ENCODE measurements around the gene MT1H. TPM values are rescaled to one million over a fixed set of nuclear protein-coding genes. Genes with fewer than 3 reads are reported as not detected.
"Not testable (repeated sequence)": the region's sequence is repeated elsewhere in the genome, so short reads cannot be mapped to it uniquely, and the experiment has no call there.

MT1H gene
- total RNA-seq, 4 donors from 2014 or later: not detected

DNA sequence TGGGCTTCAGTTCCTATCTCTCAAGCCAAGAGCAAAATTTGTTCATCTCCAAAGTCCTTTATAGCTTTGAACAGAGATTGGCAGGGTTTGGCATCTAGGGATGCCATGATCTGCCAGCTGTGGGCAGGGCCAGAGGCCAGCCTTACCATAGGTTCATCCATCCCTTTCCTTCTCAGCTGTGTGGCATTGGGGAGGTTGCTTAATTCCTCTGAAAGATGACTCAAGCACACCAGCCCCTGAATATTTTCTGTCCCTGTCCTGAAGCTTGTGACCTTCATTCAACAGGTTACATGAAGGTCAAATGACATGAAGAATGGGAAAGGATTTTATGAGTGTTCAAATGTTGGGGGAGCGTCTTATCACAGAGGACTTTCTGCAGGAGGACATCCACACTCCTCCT lies 5.1 kb upstream of the MT1H start:
- 82 to 100% methylated on average over 1 of the region's 1 CpG for WGBS, 2 donors (ENCODE audit: low coverage in 1 of 2)
- no peak overlapping the region for H3K27ac ChIP-seq
- no peak for ATAC-seq
- H3K36me3 ChIP-seq: no peaks in the 10 kb centered on the region
- H3K4me3 ChIP-seq: no peak overlapping the region
- H3K9me3 ChIP-seq: no peaks in the 10 kb centered on the region
- H3K4me1 ChIP-seq: peaks cover 0 to 25% (median 11%) of the 10 kb centered on the region in 3 donors
- peaks cover 100% of the 10 kb centered on the region for H3K27me3 ChIP-seq
- TF ChIP-seq EP300 (IDR thresholded peaks at IDR 0.05): no peak

GRCh38 chr16:56665286-56666261 lies 4.0 kb upstream of the MT1H start:
- peaks cover 100% of the 10 kb centered on the region for H3K27me3 ChIP-seq
- peak; percentile 50 for ATAC-seq
- H3K4me1 ChIP-seq: peaks cover 0 to 31% (median 17%) of the 10 kb centered on the region in 3 donors
- H3K36me3 ChIP-seq, H3K27ac ChIP-seq, H3K9me3 ChIP-seq, H3K4me3 ChIP-seq: not testable (repeated sequence)
- 36 to 68% methylated on average over 2 to 7 of the region's 8 CpGs for WGBS, 2 donors (ENCODE audit: low coverage in 1 of 2)

DNA sequence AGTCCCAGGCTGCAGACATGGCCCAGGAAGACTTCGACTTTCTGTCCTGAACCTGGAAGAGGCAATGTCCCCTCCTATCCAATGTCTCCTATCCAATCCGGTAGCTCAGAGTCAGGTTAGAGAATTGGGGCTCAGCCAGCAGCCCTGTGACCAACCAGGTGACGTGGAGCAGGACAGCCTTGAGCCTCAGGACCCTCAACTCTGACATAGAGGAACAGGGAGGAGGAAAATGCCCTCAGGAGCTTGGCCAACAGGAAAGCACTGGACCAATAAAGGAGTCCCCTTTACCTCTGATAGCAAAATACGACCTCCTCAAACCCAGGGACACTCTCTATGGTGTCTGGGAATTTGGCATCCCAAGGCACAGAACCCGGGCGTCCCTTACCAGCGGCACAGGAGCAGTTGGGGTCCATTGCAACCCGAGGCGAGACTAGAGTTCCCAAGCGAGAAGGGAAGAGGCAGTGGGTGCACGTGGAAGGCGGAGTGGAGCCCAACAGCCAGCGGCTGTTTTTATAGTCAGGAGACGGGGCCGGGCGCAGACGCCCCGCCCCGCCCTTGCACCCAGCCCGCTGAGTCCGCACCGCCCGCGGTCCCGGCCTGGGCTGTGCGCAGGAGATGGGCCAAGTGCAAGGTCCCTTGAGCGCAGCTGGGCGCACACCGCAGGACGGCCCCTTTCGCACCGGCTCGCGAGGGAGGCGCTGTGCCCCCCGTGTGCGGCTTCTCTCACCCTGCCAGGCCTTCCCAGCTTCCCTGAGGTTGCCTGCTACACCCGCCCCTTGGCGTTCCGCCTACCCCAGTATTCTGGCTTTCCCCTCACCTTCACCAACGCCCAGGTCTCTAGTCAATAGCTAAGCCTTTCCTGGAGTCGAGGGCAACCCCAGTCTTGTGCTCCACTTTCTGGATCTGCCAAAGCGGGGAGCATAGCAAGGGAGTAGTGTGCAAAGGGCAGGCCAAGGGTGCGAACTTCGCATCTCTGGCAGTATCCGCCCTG lies 1.7 kb upstream of the MT1H start, which contains the start of gene MT1G:
Gene MT1G (minus strand): TSS at position 485 of the 991 bp plus-strand sequence. CDS start 72 bp downstream, at position 413.
- Histone ChIP-seq H3K9me3 (no peaks in the 10 kb centered on the region), H3K4me1 (peaks cover 0 to 26% (median 15%) of the 10 kb centered on the region in 3 donors), H3K27ac (no peak within 1 kb of the TSS), H3K4me3 (peak within 1 kb of the TSS in 1 of 2 donors; percentile 29), H3K27me3 (peaks cover 100% of the 10 kb centered on the region), H3K36me3 (no peaks in the 10 kb centered on the region)
- 5 to 45% methylated on average over 10 to 22 of the region's 46 CpGs for WGBS, 2 donors (ENCODE audit: low coverage in 1 of 2)
- TF ChIP-seq, protein P1, sequence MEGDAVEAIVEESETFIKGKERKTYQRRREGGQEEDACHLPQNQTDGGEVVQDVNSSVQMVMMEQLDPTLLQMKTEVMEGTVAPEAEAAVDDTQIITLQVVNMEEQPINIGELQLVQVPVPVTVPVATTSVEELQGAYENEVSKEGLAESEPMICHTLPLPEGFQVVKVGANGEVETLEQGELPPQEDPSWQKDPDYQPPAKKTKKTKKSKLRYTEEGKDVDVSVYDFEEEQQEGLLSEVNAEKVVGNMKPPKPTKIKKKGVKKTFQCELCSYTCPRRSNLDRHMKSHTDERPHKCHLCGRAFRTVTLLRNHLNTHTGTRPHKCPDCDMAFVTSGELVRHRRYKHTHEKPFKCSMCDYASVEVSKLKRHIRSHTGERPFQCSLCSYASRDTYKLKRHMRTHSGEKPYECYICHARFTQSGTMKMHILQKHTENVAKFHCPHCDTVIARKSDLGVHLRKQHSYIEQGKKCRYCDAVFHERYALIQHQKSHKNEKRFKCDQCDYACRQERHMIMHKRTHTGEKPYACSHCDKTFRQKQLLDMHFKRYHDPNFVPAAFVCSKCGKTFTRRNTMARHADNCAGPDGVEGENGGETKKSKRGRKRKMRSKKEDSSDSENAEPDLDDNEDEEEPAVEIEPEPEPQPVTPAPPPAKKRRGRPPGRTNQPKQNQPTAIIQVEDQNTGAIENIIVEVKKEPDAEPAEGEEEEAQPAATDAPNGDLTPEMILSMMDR (IDR thresholded peaks at IDR 0.05): no peak
- TF ChIP-seq POLR2AphosphoS5 (IDR thresholded peaks at IDR 0.05) (no peak), EP300 (IDR thresholded peaks at IDR 0.05) (no peak), POLR2A (IDR thresholded peaks at IDR 0.05) (no peak)
- ATAC-seq: peak; percentile 73

DNA sequence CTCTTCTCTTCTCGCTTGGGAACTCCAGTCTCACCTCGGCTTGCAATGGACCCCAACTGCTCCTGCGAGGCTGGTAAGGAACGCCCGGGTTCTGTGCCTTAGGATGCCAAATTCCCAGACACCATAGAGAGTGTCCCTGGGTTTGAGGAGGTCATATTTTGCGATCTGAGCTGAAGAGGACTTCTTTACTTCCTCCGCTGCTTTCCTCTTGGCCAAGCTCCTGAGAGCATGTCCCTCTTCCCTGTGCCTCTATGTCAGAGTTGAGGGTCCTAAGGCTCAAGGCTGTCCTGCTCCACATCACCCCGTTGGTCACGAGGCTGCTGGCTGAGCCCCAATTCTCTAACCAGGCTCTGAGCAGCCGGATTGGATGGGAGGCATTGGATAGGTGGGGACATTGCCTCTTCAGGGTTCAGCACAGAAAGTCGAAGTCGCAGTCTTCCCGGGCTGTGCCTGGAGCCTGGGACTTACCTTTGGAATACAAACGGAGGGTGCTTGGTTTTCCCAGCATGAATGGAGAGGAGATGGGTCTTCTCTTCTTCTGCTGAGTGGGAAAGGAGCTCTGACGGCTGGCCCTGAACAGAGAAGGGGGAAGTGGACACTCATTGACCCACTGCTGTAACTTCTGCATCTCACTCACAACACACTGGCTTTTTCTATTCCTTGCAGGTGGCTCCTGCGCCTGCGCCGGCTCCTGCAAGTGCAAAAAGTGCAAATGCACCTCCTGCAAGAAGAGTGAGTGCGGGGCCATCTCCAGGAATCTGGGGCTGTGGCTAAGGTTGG lies 416 bp downstream of the MT1H start:
- no peak for ATAC-seq
- Histone ChIP-seq H3K36me3 (no peaks in the 10 kb centered on the region), H3K4me3 (no peak overlapping the region), H3K27me3 (peaks cover 98% of the 10 kb centered on the region), H3K27ac (no peak overlapping the region), H3K4me1 (peaks cover 0 to 20% (median 12%) of the 10 kb centered on the region in 3 donors), H3K9me3 (no peaks in the 10 kb centered on the region)
- TF ChIP-seq POLR2AphosphoS5 (IDR thresholded peaks at IDR 0.05) (no peak), POLR2A (IDR thresholded peaks at IDR 0.05) (no peak), EP300 (IDR thresholded peaks at IDR 0.05) (no peak)
- TF ChIP-seq, protein P1 (IDR thresholded peaks at IDR 0.05): no peak
- WGBS, 2 donors (ENCODE audit: low coverage in 1 of 2): 7 to 26% methylated on average over 9 to 15 of the region's 19 CpGs

DNA sequence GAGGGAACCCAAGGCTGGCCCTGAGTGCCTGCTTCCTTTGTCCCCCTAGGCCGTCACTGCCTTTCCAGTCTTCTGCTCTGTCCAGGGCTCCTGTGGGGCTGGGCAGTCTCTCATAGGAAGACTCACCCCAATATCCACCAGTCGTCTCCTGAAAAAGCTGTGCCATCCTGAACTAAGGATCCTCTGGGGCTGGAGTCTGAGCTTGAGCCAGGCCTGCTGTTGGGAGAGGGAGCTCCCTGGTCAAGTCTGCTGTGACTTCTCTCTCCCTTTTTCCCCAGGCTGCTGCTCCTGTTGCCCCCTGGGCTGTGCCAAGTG lies 963 bp downstream of the MT1H start:
- 82% methylated on average over 2 of the region's 2 CpGs; no CpG with 5 or more reads in 1 of the 2 donors for WGBS, 2 donors (ENCODE audit: low coverage in 1 of 2)
- ATAC-seq: no peak
- Histone ChIP-seq H3K4me3 (no peak overlapping the region), H3K27ac (no peak overlapping the region), H3K36me3 (no peaks in the 10 kb centered on the region), H3K27me3 (peaks cover 98% of the 10 kb centered on the region), H3K9me3 (no peaks in the 10 kb centered on the region), H3K4me1 (peaks cover 0 to 23% (median 13%) of the 10 kb centered on the region in 3 donors)
- no peak for TF ChIP-seq POLR2AphosphoS5 (IDR thresholded peaks at IDR 0.05)
- TF ChIP-seq EP300 (IDR thresholded peaks at IDR 0.05): no peak
- TF ChIP-seq POLR2A (IDR thresholded peaks at IDR 0.05): no peak
- TF ChIP-seq, protein P1 (IDR thresholded peaks at IDR 0.05): no peak

- H3K27me3 ChIP-seq: peaks cover 98% of the 10 kb centered on the region
- not testable (repeated sequence) for H3K36me3 ChIP-seq, H3K4me3 ChIP-seq, H3K9me3 ChIP-seq, H3K27ac ChIP-seq
- H3K4me1 ChIP-seq: peaks cover 0 to 31% (median 19%) of the 10 kb centered on the region in 3 donors
- WGBS, 2 donors (ENCODE audit: low coverage in 1 of 2): 71 to 77% methylated on average over 2 of the region's 2 CpGs
- peak; percentile 23 for ATAC-seq
Observed at GRCh38 chr16:56671691-56672090, 2.1 kb downstream of the MT1H start.

GRCh38 chr16:56672171-56672570 lies 2.6 kb downstream of the MT1H start:
- 40 to 100% methylated on average over 1 of the region's 3 CpGs for WGBS, 2 donors (ENCODE audit: low coverage in 1 of 2)
- peaks cover 98% of the 10 kb centered on the region for H3K27me3 ChIP-seq
- not testable (repeated sequence) for H3K36me3 ChIP-seq, ATAC-seq, H3K4me3 ChIP-seq, H3K9me3 ChIP-seq, H3K27ac ChIP-seq
- H3K4me1 ChIP-seq: peaks cover 0 to 31% (median 19%) of the 10 kb centered on the region in 3 donors
